Tibial nerve (tissue), 3 donors: ENCODE measurements around the gene SNX9.

ENCODE experiments used
- POLR2A ChIP-seq, 2 donors: fragments of 450-650 bp; IDR thresholded peaks; one replicate each; pipeline ENCODE4 v1.6.1; 2017; ENCODE audit warnings: antibody characterized with exemption in 2 of 2, mild to moderate bottlenecking in 2 of 2, moderate library complexity in 2 of 2
- TF ChIP-seq, protein P1 (sequence below), 5 experiments: fragments of 200-600 bp in 3 of 5; fragments of 450-650 bp in 2 of 5; sonication (generic) in 3 of 5; IDR thresholded peaks; one replicate each; pipeline ENCODE4 v1.5.1; 2016 to 2019; ENCODE audit warnings: antibody characterized with exemption in 5 of 5, mild to moderate bottlenecking in 3 of 5, moderate library complexity in 2 of 5

DNA sequence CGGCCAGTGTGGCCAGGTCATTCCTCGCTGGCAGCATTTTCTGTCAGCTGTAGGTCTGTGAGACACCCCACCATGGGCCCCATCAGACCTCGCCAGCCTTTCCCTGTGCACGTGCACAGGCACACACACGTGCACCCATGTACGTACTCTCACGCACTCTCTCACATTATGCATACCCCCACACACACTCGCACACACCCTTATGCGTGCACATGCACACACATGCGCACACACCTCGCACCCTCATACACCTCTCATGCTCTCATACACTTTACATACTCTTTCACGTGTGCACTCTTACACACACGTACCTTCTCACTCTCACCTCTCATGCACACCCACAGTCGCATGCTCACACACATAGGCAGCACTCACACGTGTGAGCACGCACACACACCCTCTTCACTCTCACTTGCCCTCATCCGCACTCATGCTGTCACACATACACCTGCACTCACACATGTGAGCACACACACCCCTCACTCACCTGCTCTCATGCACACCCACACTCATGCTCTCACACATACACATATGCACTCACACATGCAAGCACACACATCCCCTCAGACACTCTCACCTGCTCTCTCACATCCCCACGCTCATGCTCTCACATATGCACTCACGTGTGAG, 46.7 kb downstream of the SNX9 start:
- TF ChIP-seq, protein P1, sequence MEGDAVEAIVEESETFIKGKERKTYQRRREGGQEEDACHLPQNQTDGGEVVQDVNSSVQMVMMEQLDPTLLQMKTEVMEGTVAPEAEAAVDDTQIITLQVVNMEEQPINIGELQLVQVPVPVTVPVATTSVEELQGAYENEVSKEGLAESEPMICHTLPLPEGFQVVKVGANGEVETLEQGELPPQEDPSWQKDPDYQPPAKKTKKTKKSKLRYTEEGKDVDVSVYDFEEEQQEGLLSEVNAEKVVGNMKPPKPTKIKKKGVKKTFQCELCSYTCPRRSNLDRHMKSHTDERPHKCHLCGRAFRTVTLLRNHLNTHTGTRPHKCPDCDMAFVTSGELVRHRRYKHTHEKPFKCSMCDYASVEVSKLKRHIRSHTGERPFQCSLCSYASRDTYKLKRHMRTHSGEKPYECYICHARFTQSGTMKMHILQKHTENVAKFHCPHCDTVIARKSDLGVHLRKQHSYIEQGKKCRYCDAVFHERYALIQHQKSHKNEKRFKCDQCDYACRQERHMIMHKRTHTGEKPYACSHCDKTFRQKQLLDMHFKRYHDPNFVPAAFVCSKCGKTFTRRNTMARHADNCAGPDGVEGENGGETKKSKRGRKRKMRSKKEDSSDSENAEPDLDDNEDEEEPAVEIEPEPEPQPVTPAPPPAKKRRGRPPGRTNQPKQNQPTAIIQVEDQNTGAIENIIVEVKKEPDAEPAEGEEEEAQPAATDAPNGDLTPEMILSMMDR (IDR thresholded peaks at IDR 0.05) = no peak
- no peak for TF ChIP-seq POLR2A (IDR thresholded peaks at IDR 0.05)
